Activated CD4-positive, alpha-beta T cell treated with anti-CD3 and anti-CD28 coated beads for 36 hours (primary cell): ENCODE data around the gene TRPM3. TPM values are rescaled to one million over a fixed set of nuclear protein-coding genes. Genes with fewer than 3 reads are reported as not detected.

Source experiments
- ATAC-seq: fragments of 200-7000 bp; cut with Tn5 transposase; one replicate; pipeline ENCODE4 v1.10.0; 2021; ENCODE audit warnings: mild to moderate bottlenecking, moderate library complexity
- CTCF ChIA-PET: fragments of 350-600 bp; sonication (Branson Sonifier 250); formaldehyde crosslinking; loops from one replicate; lab custom pipeline; 2021; ENCODE audit warnings: antibody characterized with exemption; lab: Charles Lee
- POLR2A ChIA-PET: fragments of 350-600 bp; sonication (Branson Sonifier 250); formaldehyde crosslinking; loops from one replicate; lab custom pipeline; 2021; ENCODE audit warnings: antibody characterized with exemption, inconsistent platforms; lab: Charles Lee
- DNase-seq: peaks from one replicate; pipeline ENCODE4 v3.0.0-alpha.2; 2020
- H3K27ac Mint-ChIP-seq: one replicate; pipeline ENCODE4 v1.8.0; 2021; ENCODE audit warnings: mixed read lengths
- H3K27me3 Mint-ChIP-seq: one replicate; pipeline ENCODE4 v1.8.0; 2021; ENCODE audit warnings: mixed read lengths
- H3K36me3 Mint-ChIP-seq: one replicate; pipeline ENCODE4 v1.8.0; 2021; ENCODE audit warnings: low read depth, mixed read lengths
- H3K4me1 Mint-ChIP-seq: one replicate; pipeline ENCODE4 v1.8.0; 2021; ENCODE audit warnings: mixed read lengths
- H3K4me3 Mint-ChIP-seq: one replicate; pipeline ENCODE4 v1.8.0; 2021; ENCODE audit warnings: mild to moderate bottlenecking, moderate library complexity, mixed read lengths
- H3K9me3 Mint-ChIP-seq: one replicate; pipeline ENCODE4 v1.8.0; 2021; ENCODE audit warnings: low read depth, mixed read lengths
- intact Hi-C, 2 experiments: fragments of 100-400 bp; cut with DNase I in 1 of 2; cut with micrococcal nuclease in 1 of 2; formaldehyde crosslinking; loops; one replicate each; pipeline versions ENCODE4 v1.14.2 to v1.15.1; 2022 to 2024; cut with DNase I, micrococcal nuclease
- total RNA-seq, 2 experiments: library from RNA; stranded (reverse); gene quantifications; one replicate each; pipeline ENCODE4 v1.2.3, GENCODE V29; 2021

Gene TRPM3
- total RNA-seq, 2 experiments from 2014 or later = not detected

- H3K4me1 Mint-ChIP-seq = no peaks in the 10 kb centered on the region
- ChIA-PET CTCF (no interaction called here), POLR2A (no interaction called here)
These were observed 23.8 kb downstream of the TRPM3 start for GRCh38 chr9:71097671-71098070.

GRCh38 chr9:71096421-71097108, 24.9 kb downstream of the TRPM3 start:
- DNase-seq (no peak), ATAC-seq (no peak)
- H3K27ac Mint-ChIP-seq = no peak overlapping the region
- ChIA-PET CTCF (interaction anchor here (0.6 kb wide), 1 partner anchor 17 kb away, joined by 3 read pairs; no protein-coding TSS in a partner anchor), POLR2A (no interaction called here)
- H3K4me3 Mint-ChIP-seq = no peak overlapping the region
- H3K36me3 Mint-ChIP-seq = no peaks in the 10 kb centered on the region
- intact Hi-C loops = no loop called here
- H3K27me3 Mint-ChIP-seq = no peaks in the 10 kb centered on the region
- no peaks in the 10 kb centered on the region for H3K9me3 Mint-ChIP-seq
- no peaks in the 10 kb centered on the region for H3K4me1 Mint-ChIP-seq

More at GRCh38 chr9:71097671-71098070, 23.8 kb downstream of the TRPM3 start:
- H3K36me3 Mint-ChIP-seq = no peaks in the 10 kb centered on the region
- H3K9me3 Mint-ChIP-seq = no peaks in the 10 kb centered on the region
- no peaks in the 10 kb centered on the region for H3K27me3 Mint-ChIP-seq
- intact Hi-C loops = no loop called here
- no peak overlapping the region for H3K27ac Mint-ChIP-seq
- H3K4me3 Mint-ChIP-seq = no peak overlapping the region
- ATAC-seq (no peak), DNase-seq (no peak)

GRCh38 chr9:71094708-71095251, 26.6 kb downstream of the TRPM3 start:
- Mint-ChIP-seq H3K36me3 (no peaks in the 10 kb centered on the region), H3K9me3 (no peaks in the 10 kb centered on the region), H3K27ac (no peak overlapping the region), H3K27me3 (no peaks in the 10 kb centered on the region), H3K4me1 (no peaks in the 10 kb centered on the region), H3K4me3 (no peak overlapping the region)
- ATAC-seq = no peak
- CTCF ChIA-PET = no interaction called here
- intact Hi-C loops = no loop called here
- DNase-seq = no peak
- POLR2A ChIA-PET = no interaction called here

GRCh38 chr9:71090896-71091295, 30.5 kb downstream of the TRPM3 start:
- Mint-ChIP-seq H3K36me3 (no peaks in the 10 kb centered on the region), H3K27me3 (peaks cover 3% of the 10 kb centered on the region), H3K4me3 (no peak overlapping the region), H3K27ac (no peak overlapping the region), H3K4me1 (no peaks in the 10 kb centered on the region), H3K9me3 (no peaks in the 10 kb centered on the region)
- intact Hi-C loops = no loop called here
- ChIA-PET POLR2A (no interaction called here), CTCF (interaction anchor here (0.6 kb wide), 1 partner anchor 16 kb away, joined by 3 read pairs; no protein-coding TSS in a partner anchor)
- no peak for DNase-seq
- ATAC-seq = no peak

- Mint-ChIP-seq H3K9me3 (peaks cover 3% of the 10 kb centered on the region), H3K36me3 (no peaks in the 10 kb centered on the region), H3K27ac (no peak overlapping the region), H3K27me3 (no peaks in the 10 kb centered on the region), H3K4me3 (no peak overlapping the region), H3K4me1 (no peaks in the 10 kb centered on the region)
- DNase-seq (no peak), ATAC-seq (no peak)
- CTCF ChIA-PET = no interaction called here
- intact Hi-C loops = no loop called here
- POLR2A ChIA-PET = no interaction called here
These were observed 42.0 kb downstream of the TRPM3 start for GRCh38 chr9:71079451-71079850.

GRCh38 chr9:71076096-71076495, 45.3 kb downstream of the TRPM3 start:
- H3K9me3 Mint-ChIP-seq = no peaks in the 10 kb centered on the region
- POLR2A ChIA-PET = no interaction called here
- H3K36me3 Mint-ChIP-seq = no peaks in the 10 kb centered on the region
- H3K27ac Mint-ChIP-seq = no peak overlapping the region
- no peak for DNase-seq
- H3K4me3 Mint-ChIP-seq = no peak overlapping the region
- H3K27me3 Mint-ChIP-seq = no peaks in the 10 kb centered on the region
- CTCF ChIA-PET = no interaction called here
- no peak for ATAC-seq
- intact Hi-C loops = no loop called here
- H3K4me1 Mint-ChIP-seq = no peaks in the 10 kb centered on the region

GRCh38 chr9:71073494-71073893, 47.9 kb downstream of the TRPM3 start:
- Mint-ChIP-seq H3K4me3 (no peak overlapping the region), H3K27me3 (no peaks in the 10 kb centered on the region), H3K36me3 (no peaks in the 10 kb centered on the region), H3K27ac (no peak overlapping the region), H3K9me3 (no peaks in the 10 kb centered on the region), H3K4me1 (no peaks in the 10 kb centered on the region)
- DNase-seq (no peak), ATAC-seq (no peak)
- ChIA-PET POLR2A (no interaction called here), CTCF (no interaction called here)
- intact Hi-C loops = no loop called here

- POLR2A ChIA-PET = interaction anchor here (0.5 kb wide), 1 partner anchor 1108 kb away, joined by 3 read pairs; no protein-coding TSS in a partner anchor
- Mint-ChIP-seq H3K27me3 (peaks cover 2% of the 10 kb centered on the region), H3K36me3 (no peaks in the 10 kb centered on the region), H3K9me3 (no peaks in the 10 kb centered on the region), H3K4me1 (no peaks in the 10 kb centered on the region), H3K27ac (no peak overlapping the region), H3K4me3 (no peak overlapping the region)
- intact Hi-C loops = no loop called here
- CTCF ChIA-PET = interaction anchor here (1.5 kb wide), 1 partner anchor 10 kb away, joined by 3 read pairs; no protein-coding TSS in a partner anchor
- no peak for DNase-seq
- ATAC-seq = no peak
These were observed 48.8 kb downstream of the TRPM3 start for GRCh38 chr9:71072587-71072986.

- no peak overlapping the region for H3K4me3 Mint-ChIP-seq
- DNase-seq (no peak), ATAC-seq (no peak)
- ChIA-PET CTCF (interaction anchor here (0.7 to 1.5 kb wide), 2 partner anchors 11 to 536 kb away, joined by 3 read pairs; no protein-coding TSS in a partner anchor), POLR2A (no interaction called here)
- intact Hi-C loops = no loop called here
- H3K9me3 Mint-ChIP-seq = no peaks in the 10 kb centered on the region
- peaks cover 2% of the 10 kb centered on the region for H3K27me3 Mint-ChIP-seq
- no peak overlapping the region for H3K27ac Mint-ChIP-seq
- no peaks in the 10 kb centered on the region for H3K36me3 Mint-ChIP-seq
- H3K4me1 Mint-ChIP-seq = no peaks in the 10 kb centered on the region
These were observed 49.8 kb downstream of the TRPM3 start for GRCh38 chr9:71071633-71072032.

GRCh38 chr9:71058660-71059059, 62.8 kb downstream of the TRPM3 start:
- DNase-seq (no peak), ATAC-seq (no peak)
- Mint-ChIP-seq H3K9me3 (no peaks in the 10 kb centered on the region), H3K36me3 (no peaks in the 10 kb centered on the region), H3K27ac (no peak overlapping the region), H3K4me3 (no peak overlapping the region), H3K4me1 (no peaks in the 10 kb centered on the region), H3K27me3 (no peaks in the 10 kb centered on the region)
- POLR2A ChIA-PET = no interaction called here
- intact Hi-C loops = no loop called here
- CTCF ChIA-PET = interaction anchor here (0.6 kb wide), 1 partner anchor 304 kb away, joined by 3 read pairs; no protein-coding TSS in a partner anchor

- no peak overlapping the region for H3K27ac Mint-ChIP-seq
- CTCF ChIA-PET = no interaction called here
These were observed 69.1 kb downstream of the TRPM3 start for GRCh38 chr9:71052287-71052686.

GRCh38 chr9:71048280-71048679, 73.1 kb downstream of the TRPM3 start:
- H3K4me1 Mint-ChIP-seq = no peaks in the 10 kb centered on the region
- ATAC-seq = no peak
- intact Hi-C loops = no loop called here
- H3K27me3 Mint-ChIP-seq = no peaks in the 10 kb centered on the region
- ChIA-PET POLR2A (no interaction called here), CTCF (no interaction called here)
- H3K36me3 Mint-ChIP-seq = no peaks in the 10 kb centered on the region
- H3K27ac Mint-ChIP-seq = no peak overlapping the region
- no peaks in the 10 kb centered on the region for H3K9me3 Mint-ChIP-seq
- DNase-seq = no peak
- no peak overlapping the region for H3K4me3 Mint-ChIP-seq

More at GRCh38 chr9:71052287-71052686, 69.1 kb downstream of the TRPM3 start:
- ATAC-seq (no peak), DNase-seq (no peak)
- Mint-ChIP-seq H3K27me3 (no peaks in the 10 kb centered on the region), H3K4me3 (no peak overlapping the region), H3K4me1 (no peaks in the 10 kb centered on the region), H3K36me3 (no peaks in the 10 kb centered on the region), H3K9me3 (no peaks in the 10 kb centered on the region)
- intact Hi-C loops = no loop called here
- POLR2A ChIA-PET = no interaction called here
